HepG2 (cell line): Measurements from ENCODE around the gene TRIM3. TPM values are rescaled to one million over a fixed set of nuclear protein-coding genes. Genes with fewer than 3 reads are reported as not detected.

Experiments used
- ATAC-seq: fragments of 200-7000 bp; cut with Tn5 transposase; 3 replicates; pipeline ENCODE4 v1.9.1; 2020; ENCODE audit warnings: mild to moderate bottlenecking, moderate library complexity
- BruUV-seq: library from RNA; stranded (reverse); fragments of 400-500 nt; replicated peaks from 2 replicates; lab custom pipeline; 2021; lab: Mats Ljungman, UMichigan
- CTCF ChIA-PET: fragments of 300-600 bp; formaldehyde crosslinking; extraction: SDS; loops from one replicate; lab custom pipeline; 2021; ENCODE audit warnings: low total read pairs, inconsistent platforms, low intra/inter-chr PET ratio; lab: Yijun Ruan, JAX
- POLR2A ChIA-PET: fragments of 350-600 bp; sonication (Branson Sonifier 250); formaldehyde crosslinking; loops from one replicate; lab custom pipeline; 2020; ENCODE audit warnings: antibody characterized with exemption, inconsistent platforms; lab: Yijun Ruan, JAX
- DNase-seq: peaks from one replicate; pipeline ENCODE4 v3.0.0-alpha.2; 2015; ENCODE audit warnings: low spot score
- FAIRE-seq: peaks from 3 replicates; lab custom pipeline; 2011; peaks lifted over from hg19 to GRCh38; lab: Jason Lieb, UNC
- H2AFZ ChIP-seq: one replicate; pipeline ENCODE4 v1.6.1; 2011; ENCODE audit warnings: low read length, inconsistent platforms
- H3K27ac ChIP-seq: fragments of 300-600 bp; 3 replicates; pipeline ENCODE4 v1.8.0; 2011; ENCODE audit warnings: mixed run types, mild to moderate bottlenecking, mixed read lengths, low read length, inconsistent platforms; ENCODE audit not compliant: insufficient read depth; ENCODE audit errors: extremely low read length
- H3K27me3 ChIP-seq, 2 experiments: fragments of 200-600 bp in 1 of 2; 2 replicates in 1 of 2; 3 replicates in 1 of 2; pipeline versions ENCODE4 v1.6.0 to v1.8.0; 2011; ENCODE audit warnings: low read length in 2 of 2, mild to moderate bottlenecking in 2 of 2, moderate library complexity in 2 of 2, inconsistent platforms in 1 of 2; ENCODE audit not compliant: insufficient read depth in 2 of 2, control insufficient read depth in 1 of 2
- H3K36me3 ChIP-seq, 2 experiments: fragments of 200-600 bp in 1 of 2; replicated peaks in 1 of 2; 2 replicates in 1 of 2; 3 replicates in 1 of 2; pipeline versions ENCODE4 v1.5.1 to v1.8.0; 2011; ENCODE audit warnings: low read length in 2 of 2, inconsistent platforms in 1 of 2; ENCODE audit not compliant: insufficient read depth in 2 of 2, control insufficient read depth in 1 of 2
- H3K4me1 ChIP-seq: 2 replicates; pipeline ENCODE4 v1.5.1; 2012; ENCODE audit warnings: low read length, inconsistent platforms; ENCODE audit not compliant: insufficient read depth
- H3K4me2 ChIP-seq: 2 replicates; pipeline ENCODE4 v1.6.0; 2011; ENCODE audit warnings: low read depth, low read length, inconsistent platforms
- H3K4me3 ChIP-seq, 3 experiments: fragments of 200-600 bp in 1 of 3; sonication (generic), shearing (Covaris generic) in 1 of 3; replicated peaks in 1 of 3; 2 replicates each; pipeline ENCODE4 v1.5.1; 2011 to 2016; ENCODE audit warnings: low read length in 3 of 3, inconsistent platforms in 2 of 3, low read depth in 2 of 3, mild to moderate bottlenecking in 2 of 3, control low read depth in 1 of 3, mixed read lengths in 1 of 3; ENCODE audit not compliant: insufficient read depth in 1 of 3
- H3K79me2 ChIP-seq: one replicate; pipeline ENCODE4 v1.6.1; 2011; ENCODE audit warnings: low read length, inconsistent platforms; ENCODE audit not compliant: insufficient read depth
- H3K9ac ChIP-seq: 2 replicates; pipeline ENCODE4 v1.6.0; 2011; ENCODE audit warnings: mild to moderate bottlenecking, low read depth, low read length, inconsistent platforms; ENCODE audit not compliant: insufficient read depth
- H3K9me3 ChIP-seq: 2 replicates; pipeline ENCODE4 v1.5.1; 2012; ENCODE audit warnings: mild to moderate bottlenecking, low read length
- H4K20me1 ChIP-seq: 2 replicates; pipeline ENCODE4 v1.6.0; 2011; ENCODE audit warnings: inconsistent platforms, mild to moderate bottlenecking, low read length, moderate library complexity; ENCODE audit not compliant: insufficient read depth
- ARHGAP35 ChIP-seq: sonication (generic); formaldehyde crosslinking; IDR thresholded peaks from 2 replicates; pipeline ENCODE4 v1.9.0; 2022; ENCODE audit warnings: mild to moderate bottlenecking, inconsistent platforms, moderate library complexity, missing genetic modification reagents, borderline replicate concordance
- GATA4 ChIP-seq: sonication (generic); IDR thresholded peaks from 2 replicates; pipeline ENCODE4 v1.6.1; 2016; ENCODE audit warnings: antibody characterized with exemption, low read depth, borderline replicate concordance
- HMG20A ChIP-seq: IDR thresholded peaks from 2 replicates; pipeline ENCODE4 v1.6.1; 2016; ENCODE audit warnings: borderline replicate concordance
- KLF16 ChIP-seq, 2 experiments: sonication (generic) in 1 of 2; formaldehyde crosslinking in 1 of 2; IDR thresholded peaks; 2 replicates each; pipeline versions ENCODE4 v1.6.1 to v1.8.0; 2016 to 2023; ENCODE audit warnings: missing genetic modification reagents in 2 of 2, missing compliant biosample characterization in 1 of 2
- KLF9 ChIP-seq: IDR thresholded peaks from 2 replicates; pipeline ENCODE4 v1.6.1; 2016; ENCODE audit warnings: low read depth
- ZNF12 ChIP-seq: sonication (generic); formaldehyde crosslinking; IDR thresholded peaks from 2 replicates; pipeline ENCODE4 v1.5.0; 2020; ENCODE audit warnings: missing genetic modification reagents
- ZNF160 ChIP-seq: sonication (generic); formaldehyde crosslinking; IDR thresholded peaks from 2 replicates; pipeline ENCODE4 v1.8.0; 2022; ENCODE audit warnings: mild to moderate bottlenecking, inconsistent platforms, missing genetic modification reagents
- ZNF782 ChIP-seq: sonication (generic); formaldehyde crosslinking; IDR thresholded peaks from 2 replicates; pipeline ENCODE4 v1.4.0; 2020; ENCODE audit warnings: missing genetic modification reagents, mild to moderate bottlenecking, borderline replicate concordance
- WGBS: methylation state at CpG from one replicate; pipeline ENCODE4 v1.1.6; 2017; ENCODE audit warnings: low lambda C conversion rate; 5-methylcytosine and 5-hydroxymethylcytosine counted together
- in situ Hi-C: cut with HindIII; loops from 2 replicates; pipeline ENCODE4 v1.10.0; 2017; ENCODE audit warnings: low pct_unique_long_range_greater_than_20kb; ENCODE audit not compliant: extremely low pct_ligation_motif_present
- intact Hi-C: fragments of 100-400 bp; cut with micrococcal nuclease; formaldehyde crosslinking; loops from one replicate; pipeline ENCODE4 v1.10.0; 2022; ENCODE audit not compliant: unreplicated experiment
- polyA plus RNA-seq, 8 experiments: library from polyadenylated mRNA; depleted of rRNA in 3 of 8; stranded (reverse) in 7 of 8; unstranded in 1 of 8; fragments of >200 nt; fragmentation: Illumina TruSeq in 4 of 8; extraction: Trizol in 4 of 8; gene quantifications; 2 replicates each; pipeline versions ENCODE4 v1.2.1 to v1.2.3, GENCODE V29; 2011 to 2016; ENCODE audit warnings: low read depth in 4 of 8, missing spikeins in 1 of 8, mixed read lengths in 1 of 8; ENCODE audit not compliant: insufficient read depth in 1 of 8
- total RNA-seq, 5 experiments: library from RNA; depleted of rRNA; stranded (reverse); fragments of >200 nt; fragmentation: Illumina TruSeq; extraction: Trizol; gene quantifications; 2 replicates each; pipeline ENCODE4 v1.2.3, GENCODE V29; 2016; ENCODE audit warnings: low read depth in 1 of 5
- TF ChIP-seq, protein P1 (sequence below): sonication (generic); formaldehyde crosslinking; IDR thresholded peaks from 2 replicates; pipeline ENCODE4 v1.8.1; 2023; ENCODE audit warnings: mild to moderate bottlenecking, missing genetic modification reagents
- TF ChIP-seq, protein P2 (sequence below): sonication (generic); formaldehyde crosslinking; conservative IDR thresholded peaks from 2 replicates; pipeline ENCODE4 v1.8.0; 2022; ENCODE audit warnings: missing genetic modification reagents
- TF ChIP-seq, protein P3 (sequence below): IDR thresholded peaks from 2 replicates; pipeline ENCODE4 v1.4.0; 2020; ENCODE audit warnings: mild to moderate bottlenecking, missing genetic modification reagents
- TF ChIP-seq, protein P4 (sequence below): sonication (generic); formaldehyde crosslinking; IDR thresholded peaks from 2 replicates; pipeline ENCODE4 v1.5.0; 2020; ENCODE audit warnings: mild to moderate bottlenecking, low read depth, missing genetic modification reagents, borderline replicate concordance

The TRIM3 gene
- total and polyA plus RNA-seq, 2 of the 13 experiments (the other 11 are each of a cell fraction or from before 2014, with no cell fraction given): 3.6 to 6.3 TPM

DNA sequence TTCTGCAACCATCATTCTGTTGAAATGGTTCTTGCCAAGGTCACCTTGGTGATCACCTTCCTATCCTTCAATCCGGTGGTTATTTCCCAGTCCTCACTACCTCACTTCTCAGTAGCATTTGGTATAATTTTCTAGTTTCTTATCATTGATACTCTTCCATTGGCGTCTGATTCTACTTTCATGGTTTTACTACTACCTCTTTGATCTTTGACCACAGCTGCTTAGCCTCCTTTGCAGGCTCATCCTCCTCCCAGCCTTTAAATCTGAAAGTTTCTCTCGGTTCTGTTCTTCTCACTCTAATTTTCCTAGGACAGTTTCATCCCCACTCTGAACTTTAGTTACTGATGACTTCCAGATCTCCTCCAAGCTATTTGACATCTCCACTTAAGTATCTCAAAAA is 12.5 kb upstream of the TRIM3 start:
- Histone ChIP-seq H4K20me1 (no peaks in the 10 kb centered on the region; the same call in 1 of the 2 replicates), H3K27ac (no peak overlapping the region), H3K4me3 (no peak overlapping the region), H3K9ac (no peak overlapping the region), H2AFZ (no peak overlapping the region), H3K9me3 (no peaks in the 10 kb centered on the region), H3K79me2 (peaks cover 23% of the 10 kb centered on the region), H3K36me3 (peaks cover 2 to 27% of the 10 kb centered on the region in 2 experiments; a peak in 4 of 5 replicates), H3K4me2 (no peak overlapping the region), H3K27me3 (no peaks in the 10 kb centered on the region; a peak in 1 of 5 replicates), H3K4me1 (peaks cover 74% of the 10 kb centered on the region)
- in situ Hi-C loops: loop anchor here (10.0 kb wide), 1 partner anchor 119 kb away; the partner anchor contains the start of genes ILK and RRP8
- intact Hi-C loops: loop anchor here (10.0 kb wide), 1 partner anchor 251 kb away; the partner anchor contains the start of genes CNGA4 and FHIP1B
- BruUV-seq: no TSS peak
- no peak for FAIRE-seq
- ATAC-seq: no peak
- no peak for DNase-seq
- CTCF ChIA-PET: no interaction called here
- POLR2A ChIA-PET: no interaction called here
- WGBS: 96% methylated on average over 3 of the region's 3 CpGs
- TF ChIP-seq, protein P1, sequence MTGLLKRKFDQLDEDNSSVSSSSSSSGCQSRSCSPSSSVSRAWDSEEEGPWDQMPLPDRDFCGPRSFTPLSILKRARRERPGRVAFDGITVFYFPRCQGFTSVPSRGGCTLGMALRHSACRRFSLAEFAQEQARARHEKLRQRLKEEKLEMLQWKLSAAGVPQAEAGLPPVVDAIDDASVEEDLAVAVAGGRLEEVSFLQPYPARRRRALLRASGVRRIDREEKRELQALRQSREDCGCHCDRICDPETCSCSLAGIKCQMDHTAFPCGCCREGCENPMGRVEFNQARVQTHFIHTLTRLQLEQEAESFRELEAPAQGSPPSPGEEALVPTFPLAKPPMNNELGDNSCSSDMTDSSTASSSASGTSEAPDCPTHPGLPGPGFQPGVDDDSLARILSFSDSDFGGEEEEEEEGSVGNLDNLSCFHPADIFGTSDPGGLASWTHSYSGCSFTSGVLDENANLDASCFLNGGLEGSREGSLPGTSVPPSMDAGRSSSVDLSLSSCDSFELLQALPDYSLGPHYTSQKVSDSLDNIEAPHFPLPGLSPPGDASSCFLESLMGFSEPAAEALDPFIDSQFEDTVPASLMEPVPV (CRISPR knock-in tag): no peak
- TF ChIP-seq, protein P2, sequence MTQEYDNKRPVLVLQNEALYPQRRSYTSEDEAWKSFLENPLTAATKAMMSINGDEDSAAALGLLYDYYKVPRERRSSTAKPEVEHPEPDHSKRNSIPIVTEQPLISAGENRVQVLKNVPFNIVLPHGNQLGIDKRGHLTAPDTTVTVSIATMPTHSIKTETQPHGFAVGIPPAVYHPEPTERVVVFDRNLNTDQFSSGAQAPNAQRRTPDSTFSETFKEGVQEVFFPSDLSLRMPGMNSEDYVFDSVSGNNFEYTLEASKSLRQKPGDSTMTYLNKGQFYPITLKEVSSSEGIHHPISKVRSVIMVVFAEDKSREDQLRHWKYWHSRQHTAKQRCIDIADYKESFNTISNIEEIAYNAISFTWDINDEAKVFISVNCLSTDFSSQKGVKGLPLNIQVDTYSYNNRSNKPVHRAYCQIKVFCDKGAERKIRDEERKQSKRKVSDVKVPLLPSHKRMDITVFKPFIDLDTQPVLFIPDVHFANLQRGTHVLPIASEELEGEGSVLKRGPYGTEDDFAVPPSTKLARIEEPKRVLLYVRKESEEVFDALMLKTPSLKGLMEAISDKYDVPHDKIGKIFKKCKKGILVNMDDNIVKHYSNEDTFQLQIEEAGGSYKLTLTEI (CRISPR knock-in tag): no peak
- TF ChIP-seq, protein P3, sequence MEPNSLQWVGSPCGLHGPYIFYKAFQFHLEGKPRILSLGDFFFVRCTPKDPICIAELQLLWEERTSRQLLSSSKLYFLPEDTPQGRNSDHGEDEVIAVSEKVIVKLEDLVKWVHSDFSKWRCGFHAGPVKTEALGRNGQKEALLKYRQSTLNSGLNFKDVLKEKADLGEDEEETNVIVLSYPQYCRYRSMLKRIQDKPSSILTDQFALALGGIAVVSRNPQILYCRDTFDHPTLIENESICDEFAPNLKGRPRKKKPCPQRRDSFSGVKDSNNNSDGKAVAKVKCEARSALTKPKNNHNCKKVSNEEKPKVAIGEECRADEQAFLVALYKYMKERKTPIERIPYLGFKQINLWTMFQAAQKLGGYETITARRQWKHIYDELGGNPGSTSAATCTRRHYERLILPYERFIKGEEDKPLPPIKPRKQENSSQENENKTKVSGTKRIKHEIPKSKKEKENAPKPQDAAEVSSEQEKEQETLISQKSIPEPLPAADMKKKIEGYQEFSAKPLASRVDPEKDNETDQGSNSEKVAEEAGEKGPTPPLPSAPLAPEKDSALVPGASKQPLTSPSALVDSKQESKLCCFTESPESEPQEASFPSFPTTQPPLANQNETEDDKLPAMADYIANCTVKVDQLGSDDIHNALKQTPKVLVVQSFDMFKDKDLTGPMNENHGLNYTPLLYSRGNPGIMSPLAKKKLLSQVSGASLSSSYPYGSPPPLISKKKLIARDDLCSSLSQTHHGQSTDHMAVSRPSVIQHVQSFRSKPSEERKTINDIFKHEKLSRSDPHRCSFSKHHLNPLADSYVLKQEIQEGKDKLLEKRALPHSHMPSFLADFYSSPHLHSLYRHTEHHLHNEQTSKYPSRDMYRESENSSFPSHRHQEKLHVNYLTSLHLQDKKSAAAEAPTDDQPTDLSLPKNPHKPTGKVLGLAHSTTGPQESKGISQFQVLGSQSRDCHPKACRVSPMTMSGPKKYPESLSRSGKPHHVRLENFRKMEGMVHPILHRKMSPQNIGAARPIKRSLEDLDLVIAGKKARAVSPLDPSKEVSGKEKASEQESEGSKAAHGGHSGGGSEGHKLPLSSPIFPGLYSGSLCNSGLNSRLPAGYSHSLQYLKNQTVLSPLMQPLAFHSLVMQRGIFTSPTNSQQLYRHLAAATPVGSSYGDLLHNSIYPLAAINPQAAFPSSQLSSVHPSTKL (CRISPR knock-in tag): no peak
- TF ChIP-seq GATA4 (no peak), KLF16 (CRISPR knock-in tag; IDR thresholded peaks at IDR 0.05) (no peak), KLF9 (CRISPR knock-in tag) (no peak), ZNF12 (CRISPR knock-in tag) (no peak), ARHGAP35 (CRISPR knock-in tag) (no peak), ZNF160 (CRISPR knock-in tag) (no peak), ZNF782 (no peak), HMG20A (CRISPR knock-in tag) (no peak)
- TF ChIP-seq, protein P4, sequence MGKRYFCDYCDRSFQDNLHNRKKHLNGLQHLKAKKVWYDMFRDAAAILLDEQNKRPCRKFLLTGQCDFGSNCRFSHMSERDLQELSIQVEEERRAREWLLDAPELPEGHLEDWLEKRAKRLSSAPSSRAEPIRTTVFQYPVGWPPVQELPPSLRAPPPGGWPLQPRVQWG (CRISPR knock-in tag): no peak
